ENCODE results near the gene ZNF652.

- TF ChIP-seq CTCF (IDR thresholded peaks at IDR 0.05; ENCODE audit: low read depth, low read length) (no peak), EZH2phosphoT487 (IDR thresholded peaks at IDR 0.05; ENCODE audit: low read depth) (no peak)
These were observed 7.7 kb upstream of the ZNF652 start for GRCh38 chr17:49369760-49370159.

All from OCI-LY3 (cell line).